ENCODE data around the gene HOATZ. TPM values are rescaled to one million over a fixed set of nuclear protein-coding genes. Genes with fewer than 3 reads are reported as not detected.

HOATZ gene
- total and polyA plus RNA-seq, 7 donors = not detected

- peaks cover 0 to 4% (median 0%) of the 10 kb centered on the region in 4 donors for H3K4me1 ChIP-seq
- no peak for TF ChIP-seq POLR2A (IDR thresholded peaks at IDR 0.05)
- TF ChIP-seq POLR2AphosphoS5 (IDR thresholded peaks at IDR 0.05) = no peak
- TF ChIP-seq CTCF (IDR thresholded peaks at IDR 0.05) = no peak
- TF ChIP-seq EP300 (IDR thresholded peaks at IDR 0.05) = no peak
- no peak for DNase-seq
- no peaks in the 10 kb centered on the region for H3K9me3 ChIP-seq
- intact Hi-C loops (cut with DNase I) = no loop called here
- no peaks in the 10 kb centered on the region for H3K27me3 ChIP-seq
- no peak overlapping the region for H3K4me3 ChIP-seq
- H3K27ac ChIP-seq = no peak overlapping the region
- no peaks in the 10 kb centered on the region for H3K36me3 ChIP-seq
- WGBS, 2 donors = 29 to 37% methylated on average over 1 of the region's 1 CpG
Observed at GRCh38 chr11:111528557-111528956, 14.0 kb downstream of the HOATZ start.

GRCh38 chr11:111530091-111530490 is 15.5 kb downstream of the HOATZ start:
- no peak for TF ChIP-seq POLR2AphosphoS5 (IDR thresholded peaks at IDR 0.05)
- TF ChIP-seq EP300 (IDR thresholded peaks at IDR 0.05) = no peak
- no peak for TF ChIP-seq POLR2A (IDR thresholded peaks at IDR 0.05)
- TF ChIP-seq CTCF (IDR thresholded peaks at IDR 0.05) = no peak
- Histone ChIP-seq H3K4me1 (peaks cover 0 to 4% (median 0%) of the 10 kb centered on the region in 4 donors), H3K4me3 (no peak overlapping the region), H3K36me3 (no peaks in the 10 kb centered on the region), H3K9me3 (no peaks in the 10 kb centered on the region), H3K27ac (no peak overlapping the region), H3K27me3 (no peaks in the 10 kb centered on the region)
- 76 to 81% methylated on average over 3 of the region's 3 CpGs for WGBS, 2 donors
- intact Hi-C loops (cut with DNase I) = no loop called here
- no peak for DNase-seq

GRCh38 chr11:111531136-111531535 is 16.6 kb downstream of the HOATZ start:
- Histone ChIP-seq H3K36me3 (no peaks in the 10 kb centered on the region), H3K9me3 (no peaks in the 10 kb centered on the region), H3K4me1 (peaks cover 0 to 4% (median 0%) of the 10 kb centered on the region in 4 donors), H3K4me3 (no peak overlapping the region), H3K27ac (no peak overlapping the region), H3K27me3 (no peaks in the 10 kb centered on the region)
- intact Hi-C loops (cut with DNase I) = no loop called here
- DNase-seq = no peak
- TF ChIP-seq POLR2AphosphoS5 (IDR thresholded peaks at IDR 0.05) = no peak
- TF ChIP-seq CTCF (IDR thresholded peaks at IDR 0.05) = no peak
- no peak for TF ChIP-seq POLR2A (IDR thresholded peaks at IDR 0.05)
- TF ChIP-seq EP300 (IDR thresholded peaks at IDR 0.05) = no peak

- no peak for DNase-seq
- peaks cover 0 to 4% (median 0%) of the 10 kb centered on the region in 4 donors for H3K4me1 ChIP-seq
- no peaks in the 10 kb centered on the region for H3K27me3 ChIP-seq
- no peaks in the 10 kb centered on the region for H3K36me3 ChIP-seq
- H3K27ac ChIP-seq = no peak overlapping the region
- no peak for TF ChIP-seq EP300 (IDR thresholded peaks at IDR 0.05)
- TF ChIP-seq POLR2AphosphoS5 (IDR thresholded peaks at IDR 0.05) = no peak
- intact Hi-C loops (cut with DNase I) = no loop called here
- no peak overlapping the region for H3K4me3 ChIP-seq
- WGBS, 2 donors = 70 to 73% methylated on average over 9 of the region's 9 CpGs
- H3K9me3 ChIP-seq = no peaks in the 10 kb centered on the region
Observed at GRCh38 chr11:111531687-111532364, 17.2 kb downstream of the HOATZ start.

GRCh38 chr11:111532365-111532709 is 17.8 kb downstream of the HOATZ start:
- no peaks in the 10 kb centered on the region for H3K9me3 ChIP-seq
- H3K27ac ChIP-seq = no peak overlapping the region
- 78 to 85% methylated on average over 5 of the region's 5 CpGs for WGBS, 2 donors
- intact Hi-C loops (cut with DNase I) = no loop called here
- no peaks in the 10 kb centered on the region for H3K27me3 ChIP-seq
- H3K4me1 ChIP-seq = peaks cover 0 to 4% (median 0%) of the 10 kb centered on the region in 4 donors
- DNase-seq = no peak
- H3K36me3 ChIP-seq = no peaks in the 10 kb centered on the region
- H3K4me3 ChIP-seq = no peak overlapping the region
- no peak for TF ChIP-seq POLR2A (IDR thresholded peaks at IDR 0.05)
- TF ChIP-seq CTCF (IDR thresholded peaks at IDR 0.05) = no peak
- no peak for TF ChIP-seq EP300 (IDR thresholded peaks at IDR 0.05)
- no peak for TF ChIP-seq POLR2AphosphoS5 (IDR thresholded peaks at IDR 0.05)
